GM21619 (cell line): ENCODE results near the gene INO80.

Source experiments
- ATAC-seq: cut with Tn5 transposase; IDR thresholded peaks from one replicate; pipeline ENCODE4 v1.9.1; 2021; ENCODE audit not compliant: unreplicated experiment

The INO80 gene

GRCh38 chr15:40952301-40952900 lies 163.7 kb downstream of the INO80 start:
- ATAC-seq, result no peak

GRCh38 chr15:40951764-40952163 lies 164.3 kb downstream of the INO80 start:
- no peak for ATAC-seq

- no peak for ATAC-seq
These were observed 166.3 kb downstream of the INO80 start for GRCh38 chr15:40949756-40950207.

DNA sequence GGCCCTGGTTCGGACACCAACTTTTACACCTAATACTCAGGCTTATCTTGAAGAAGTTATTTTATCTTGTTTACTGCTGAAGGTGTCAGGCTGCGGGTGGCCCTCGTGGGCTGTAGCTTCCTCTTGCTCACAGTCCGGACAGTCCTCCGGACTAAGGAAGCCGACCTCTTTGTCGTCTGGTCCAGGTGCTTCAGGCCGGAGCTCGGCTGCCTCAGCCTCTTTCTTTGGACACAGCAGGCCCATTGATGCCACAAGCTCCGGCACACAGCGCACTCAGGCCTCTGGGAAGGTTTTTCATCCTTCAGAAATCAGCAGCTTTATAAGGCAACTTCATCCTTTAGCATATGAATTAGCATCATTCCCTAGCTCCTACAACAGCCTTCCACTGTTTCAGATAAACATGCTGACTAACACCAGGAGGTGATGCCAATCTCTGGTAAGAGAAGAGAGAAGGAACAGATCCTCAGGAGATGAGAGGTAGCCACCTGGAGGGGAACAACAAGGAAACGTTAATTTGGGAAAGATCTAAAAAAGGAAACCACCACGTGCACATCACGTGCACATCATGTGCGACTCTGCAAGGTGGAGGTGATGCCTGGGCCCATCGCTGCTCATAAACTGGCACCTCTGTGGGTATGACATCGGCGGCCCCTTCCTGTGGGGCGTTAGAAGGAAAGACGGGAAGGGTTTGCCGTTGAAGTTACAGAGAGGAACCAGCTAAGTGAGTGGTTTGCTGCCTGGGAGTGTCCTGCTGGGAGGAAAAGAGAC lies 167.2 kb downstream of the INO80 start:
- no peak for ATAC-seq

DNA sequence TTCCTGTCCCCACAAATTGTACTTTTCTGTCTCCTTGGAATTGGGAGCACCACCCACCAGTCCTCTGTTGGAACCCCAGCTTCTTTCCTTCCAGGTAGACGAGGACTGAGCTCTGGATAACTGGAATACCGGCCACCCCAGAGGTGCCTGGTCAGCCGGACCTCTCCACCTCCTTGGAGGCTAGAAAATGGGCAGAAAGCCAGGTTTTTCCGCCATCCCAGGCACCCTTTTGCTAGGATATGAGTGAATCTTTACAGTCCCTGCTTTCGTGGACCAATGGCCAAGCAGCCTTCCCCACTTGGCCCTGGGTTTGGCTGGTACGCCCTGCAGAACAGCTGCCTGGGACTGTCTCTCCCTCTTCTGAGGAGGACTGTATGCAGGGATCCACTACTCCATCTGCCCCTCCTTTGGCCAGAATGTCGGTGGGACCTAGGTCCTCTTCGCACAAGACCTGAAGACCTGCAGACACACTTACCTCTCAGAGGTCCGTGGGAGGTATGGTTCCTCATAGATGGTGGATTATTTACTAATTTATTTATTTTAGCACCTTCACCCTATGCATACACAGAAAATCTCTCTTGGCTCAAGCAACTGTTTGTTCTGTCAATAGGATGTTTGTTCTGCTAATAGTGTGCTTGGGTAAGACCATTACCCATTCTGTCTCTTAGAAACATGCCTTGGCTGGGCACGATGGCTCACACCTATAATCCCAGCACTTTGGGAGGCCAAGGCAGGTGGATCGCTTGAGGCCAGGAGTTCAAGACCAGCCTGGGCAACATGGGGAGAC lies 171.4 kb downstream of the INO80 start:
- ATAC-seq, result no peak

- no peak for ATAC-seq
These were observed 172.2 kb downstream of the INO80 start for GRCh38 chr15:40943764-40944365.

- no peak for ATAC-seq
These were observed 173.2 kb downstream of the INO80 start for GRCh38 chr15:40942878-40943277.

DNA sequence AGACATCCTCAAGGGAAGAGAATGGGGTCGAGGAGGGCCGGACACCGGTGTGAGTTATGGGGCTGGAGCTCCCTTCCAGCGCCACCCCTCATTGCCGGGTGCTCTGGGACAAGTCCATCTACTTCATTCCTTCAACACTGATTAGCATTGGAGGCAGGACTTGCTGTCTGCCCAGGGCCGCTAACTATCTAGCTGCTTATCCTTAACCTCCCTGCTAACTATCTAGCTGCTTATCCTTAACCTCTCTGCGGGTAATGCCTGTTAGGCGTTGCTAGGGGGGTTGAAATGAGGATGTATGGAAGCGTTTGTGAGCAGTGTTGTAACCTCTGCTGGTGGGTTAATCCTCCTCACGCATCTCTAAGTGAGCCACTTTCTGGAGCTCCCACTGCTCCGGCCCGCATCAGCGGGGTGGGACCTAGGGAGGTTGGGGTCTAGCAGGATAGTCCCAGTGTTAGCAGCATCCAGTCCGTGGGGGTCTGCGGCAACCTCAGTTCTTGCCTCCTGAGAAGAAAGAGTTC lies 173.7 kb downstream of the INO80 start:
- peak; percentile 1 for ATAC-seq

GRCh38 chr15:40941528-40942336 lies 174.3 kb downstream of the INO80 start:
- peak; percentile 55 for ATAC-seq

DNA sequence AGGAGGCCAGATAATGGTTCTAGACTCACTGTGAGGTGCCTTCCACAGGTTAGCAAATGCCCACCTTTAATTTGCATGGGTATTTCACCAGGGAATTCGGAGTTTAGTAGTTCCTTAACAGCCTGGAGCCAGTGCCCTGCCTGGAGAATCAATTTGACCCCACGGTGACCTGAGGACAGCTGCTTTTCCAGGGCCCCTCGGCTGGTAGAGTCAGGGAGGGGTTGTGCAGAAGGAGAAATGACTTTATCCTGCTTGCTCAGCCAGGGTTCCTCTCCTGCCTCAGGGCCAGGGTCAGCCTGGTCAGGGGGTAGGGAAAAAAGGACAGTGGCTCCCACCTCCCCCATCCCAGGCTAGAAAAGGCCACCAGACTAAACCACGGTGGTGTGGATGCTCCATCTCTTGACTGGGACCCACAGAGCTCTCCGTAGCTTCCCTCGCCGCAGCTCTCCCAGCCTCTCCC lies 175.0 kb downstream of the INO80 start:
- no peak for ATAC-seq

- ATAC-seq, result no peak
These were observed 175.7 kb downstream of the INO80 start for GRCh38 chr15:40940296-40940801.

GRCh38 chr15:40938536-40938870 lies 177.6 kb downstream of the INO80 start:
- no peak for ATAC-seq

GRCh38 chr15:40937762-40938535 lies 178.1 kb downstream of the INO80 start:
- no peak for ATAC-seq

DNA sequence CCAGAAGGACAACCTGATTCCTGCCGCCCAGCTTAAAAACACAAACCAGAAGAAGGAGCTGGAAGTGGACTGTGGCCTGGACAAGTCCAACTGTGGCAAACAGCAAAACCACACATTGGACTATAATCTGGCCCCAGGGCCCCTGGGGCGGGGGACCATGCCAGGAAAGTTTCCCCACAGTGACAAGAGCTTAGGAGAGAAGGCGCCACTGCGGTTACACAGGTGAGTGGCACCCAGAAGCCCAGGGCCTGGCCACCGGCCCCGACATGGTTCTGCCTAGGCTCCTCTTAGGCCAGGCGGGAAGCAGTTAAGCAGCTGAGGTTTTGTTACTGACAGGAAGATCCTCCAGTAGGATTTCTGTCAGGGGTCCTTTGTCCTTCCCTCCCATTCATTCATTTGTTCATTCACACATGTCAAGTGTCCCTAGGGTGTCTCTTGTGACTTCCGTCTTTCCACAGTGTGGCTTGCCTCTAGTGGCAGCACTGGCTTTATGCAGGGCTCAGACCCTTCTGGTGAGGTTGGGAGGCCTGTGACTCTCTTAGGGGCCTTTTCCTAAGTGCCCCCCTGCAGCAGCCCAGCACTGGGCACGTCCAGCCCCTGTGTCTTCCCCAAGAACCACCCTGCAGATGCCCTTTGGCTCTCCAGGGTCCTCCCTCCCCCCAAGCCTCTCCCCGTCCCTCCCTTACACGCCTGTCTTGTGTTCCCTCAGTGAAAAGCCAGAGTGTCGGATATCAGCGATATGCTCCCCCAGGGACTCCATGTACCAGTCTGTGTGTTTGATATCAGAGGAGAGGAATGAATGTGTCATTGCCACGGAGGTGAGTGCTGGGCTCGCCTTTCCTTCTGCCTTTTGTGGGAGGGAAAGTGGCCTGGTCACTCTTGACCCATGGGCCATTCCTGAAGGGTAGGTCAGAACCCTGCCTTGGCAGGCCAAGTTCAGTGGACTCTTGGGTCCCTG lies 179.1 kb downstream of the INO80 start:
- no peak for ATAC-seq

DNA sequence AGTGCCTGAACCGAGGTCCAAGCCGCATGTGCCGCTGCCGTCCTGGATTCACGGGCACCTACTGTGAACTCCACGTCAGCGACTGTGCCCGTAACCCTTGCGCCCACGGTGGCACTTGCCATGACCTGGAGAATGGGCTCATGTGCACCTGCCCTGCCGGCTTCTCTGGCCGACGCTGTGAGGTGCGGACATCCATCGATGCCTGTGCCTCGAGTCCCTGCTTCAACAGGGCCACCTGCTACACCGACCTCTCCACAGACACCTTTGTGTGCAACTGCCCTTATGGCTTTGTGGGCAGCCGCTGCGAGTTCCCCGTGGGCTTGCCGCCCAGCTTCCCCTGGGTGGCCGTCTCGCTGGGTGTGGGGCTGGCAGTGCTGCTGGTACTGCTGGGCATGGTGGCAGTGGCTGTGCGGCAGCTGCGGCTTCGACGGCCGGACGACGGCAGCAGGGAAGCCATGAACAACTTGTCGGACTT lies 179.8 kb downstream of the INO80 start:
- no peak for ATAC-seq

DNA sequence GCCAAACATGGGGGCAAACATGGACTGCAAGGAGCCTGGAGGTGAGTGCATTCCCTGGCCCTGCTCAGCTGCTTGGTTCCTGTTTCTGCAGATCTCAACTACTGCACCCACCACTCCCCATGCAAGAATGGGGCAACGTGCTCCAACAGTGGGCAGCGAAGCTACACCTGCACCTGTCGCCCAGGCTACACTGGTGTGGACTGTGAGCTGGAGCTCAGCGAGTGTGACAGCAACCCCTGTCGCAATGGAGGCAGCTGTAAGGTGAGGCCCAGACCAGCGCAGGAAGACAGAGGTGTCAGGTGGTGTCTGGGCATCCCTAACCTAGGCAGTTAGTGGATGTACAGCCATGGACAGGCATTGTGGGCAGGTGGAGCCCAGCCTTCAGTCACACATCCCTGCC lies 181.6 kb downstream of the INO80 start:
- no peak for ATAC-seq

GRCh38 chr15:40933517-40933902 lies 182.6 kb downstream of the INO80 start:
- ATAC-seq, result no peak
